Cardiac muscle cell (in vitro differentiated cells and primary cell): ENCODE data around the gene NHSL2. TPM values are rescaled to one million over a fixed set of nuclear protein-coding genes. Genes with fewer than 3 reads are reported as not detected.

Source experiments
- DNase-seq, 2 donors: peaks; one replicate each; pipeline versions ENCODE4 v3.0.0 to v3.0.0-alpha.2; 2010 to 2017; ENCODE audit warnings: low read depth in 1 of 2, low spot score in 1 of 2
- H3K27ac ChIP-seq: fragments of 200-600 bp; sonication (generic); 2 replicates; pipeline ENCODE4 v1.5.1; 2016
- H3K27me3 ChIP-seq: fragments of 200-600 bp; sonication (generic); 2 replicates; pipeline ENCODE4 v1.6.0; 2016; ENCODE audit warnings: control low read depth
- H3K36me3 ChIP-seq: fragments of 200-600 bp; sonication (generic); 2 replicates; pipeline ENCODE4 v1.5.1; 2016; ENCODE audit warnings: control low read depth
- H3K4me1 ChIP-seq: fragments of 200-600 bp; sonication (generic); 2 replicates; pipeline ENCODE4 v1.8.1; 2017; ENCODE audit warnings: low read depth, mild to moderate bottlenecking, mixed run types
- H3K4me3 ChIP-seq: fragments of 200-600 bp; sonication (generic); 2 replicates; pipeline ENCODE4 v1.5.1; 2016; ENCODE audit warnings: mild to moderate bottlenecking
- H3K9me3 ChIP-seq: fragments of 200-600 bp; sonication (generic); 2 replicates; pipeline ENCODE4 v1.5.1; 2017; ENCODE audit warnings: low read depth, mild to moderate bottlenecking, control low read depth
- CTCF ChIP-seq: IDR thresholded peaks from 2 replicates; pipeline ENCODE4 v1.5.1; 2012; ENCODE audit warnings: low read depth, mild to moderate bottlenecking, low read length
- polyA plus RNA-seq: library from polyadenylated mRNA; unstranded; fragments of >200 nt; fragmentation: Nextera tagmentation; extraction: Ambion mirVana; gene quantifications from 2 replicates; pipeline ENCODE4 v1.2.1, GENCODE V29; 2016
- total RNA-seq: library from RNA; depleted of rRNA; stranded (reverse); fragments of >200 nt; gene quantifications from 2 replicates; pipeline ENCODE4 v1.2.3, GENCODE V29; 2016

Gene NHSL2
- total and polyA plus RNA-seq, 2 experiments from 2014 or later = 6.6 to 7.9 TPM

DNA sequence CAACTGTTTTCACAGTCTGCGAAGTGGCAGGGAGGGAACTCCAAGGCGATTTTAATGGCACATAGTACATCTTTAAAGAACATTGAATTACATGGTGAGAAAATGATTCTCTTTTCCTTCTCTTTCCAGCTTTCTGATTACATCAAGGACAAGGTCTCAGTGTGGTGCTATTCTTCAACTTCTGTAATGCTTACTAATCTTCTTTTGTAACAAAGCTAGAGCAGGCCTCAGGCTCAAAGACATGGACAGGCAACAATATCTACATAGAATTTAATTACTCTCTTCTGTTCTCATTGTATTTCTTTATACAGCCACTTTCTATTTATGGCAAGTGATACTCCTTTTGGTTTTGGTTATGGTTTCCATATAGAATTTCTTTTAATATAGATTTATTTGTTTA is 172.6 kb downstream of the NHSL2 start:
- DNase-seq = no peak
- no peaks in the 10 kb centered on the region for H3K27me3 ChIP-seq
- peak overlapping the region; percentile 89 for H3K27ac ChIP-seq
- H3K4me3 ChIP-seq = no peak overlapping the region
- peaks cover 31% of the 10 kb centered on the region for H3K4me1 ChIP-seq
- no peaks in the 10 kb centered on the region for H3K9me3 ChIP-seq
- TF ChIP-seq CTCF = no peak
- no peaks in the 10 kb centered on the region for H3K36me3 ChIP-seq

DNA sequence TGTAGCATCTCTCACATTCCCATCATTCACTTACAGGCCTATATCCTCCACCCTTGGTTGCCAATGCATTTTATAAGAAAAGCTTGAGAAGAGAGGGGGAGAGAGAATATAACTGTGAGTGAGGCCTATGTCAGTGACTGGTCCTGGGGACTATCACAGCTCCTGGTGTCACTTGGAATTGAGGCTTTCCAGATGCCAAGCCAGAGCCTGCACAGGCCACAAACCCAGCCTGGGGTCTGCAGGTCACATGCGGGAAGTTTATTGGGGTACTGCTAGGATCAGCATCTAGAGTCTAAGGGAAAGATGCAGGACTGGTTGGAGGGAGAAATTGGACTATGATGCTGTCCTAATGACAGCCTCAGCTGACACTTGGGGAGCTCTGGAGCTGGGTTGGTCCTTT is 173.5 kb downstream of the NHSL2 start:
- Histone ChIP-seq H3K9me3 (no peaks in the 10 kb centered on the region), H3K4me1 (peaks cover 31% of the 10 kb centered on the region), H3K4me3 (no peak overlapping the region), H3K27me3 (no peaks in the 10 kb centered on the region), H3K27ac (peak overlapping the region; percentile 89), H3K36me3 (no peaks in the 10 kb centered on the region)
- TF ChIP-seq CTCF = no peak
- peak in 1 of 2 donors; percentile 9 for DNase-seq

DNA sequence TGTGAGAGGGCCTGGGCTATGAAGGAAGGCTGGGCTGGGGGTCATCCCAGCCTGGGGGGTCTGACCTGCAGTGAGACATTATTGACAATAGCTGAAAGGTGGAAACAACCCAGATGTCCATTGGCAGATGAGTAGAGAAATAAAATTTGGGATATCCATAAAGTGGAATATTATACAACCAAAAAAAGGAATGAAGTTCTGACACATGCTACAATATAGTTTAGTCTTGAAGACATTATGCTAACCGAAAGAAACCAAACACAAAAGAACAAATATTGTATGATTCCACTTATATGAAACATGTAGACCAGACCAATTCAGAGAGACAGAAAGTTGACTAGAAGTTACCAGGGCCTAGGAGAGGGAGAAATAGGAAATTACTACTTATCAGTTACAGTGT is 176.3 kb downstream of the NHSL2 start:
- Histone ChIP-seq H3K4me1 (peaks cover 14% of the 10 kb centered on the region), H3K9me3 (no peaks in the 10 kb centered on the region), H3K36me3 (no peaks in the 10 kb centered on the region), H3K27ac (no peak overlapping the region), H3K4me3 (no peak overlapping the region), H3K27me3 (no peaks in the 10 kb centered on the region)
- no peak for DNase-seq
- no peak for TF ChIP-seq CTCF

DNA sequence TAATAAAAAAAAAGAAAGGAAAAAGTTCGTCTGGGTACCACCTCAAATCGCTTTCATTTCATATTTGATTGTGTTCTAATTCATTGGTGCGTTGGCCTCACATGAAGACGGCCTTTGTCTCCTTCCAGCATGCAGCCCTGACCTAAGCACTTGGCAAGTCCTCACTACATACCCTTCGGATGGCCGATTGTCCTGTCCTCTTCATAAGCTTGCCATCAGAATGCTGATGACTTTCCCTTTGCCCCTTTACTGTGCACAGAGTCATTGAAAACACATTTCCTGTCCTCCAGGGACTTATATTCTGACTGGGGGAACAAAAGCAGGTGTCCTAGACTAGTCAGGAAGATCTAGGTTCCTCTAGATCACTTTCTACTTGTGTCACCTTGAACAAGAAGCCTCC is 178.1 kb downstream of the NHSL2 start:
- Histone ChIP-seq H3K4me3 (no peak overlapping the region), H3K27me3 (no peaks in the 10 kb centered on the region), H3K36me3 (no peaks in the 10 kb centered on the region), H3K9me3 (no peaks in the 10 kb centered on the region), H3K4me1 (no peaks in the 10 kb centered on the region), H3K27ac (no peak overlapping the region)
- DNase-seq = no peak
- TF ChIP-seq CTCF = no peak

DNA sequence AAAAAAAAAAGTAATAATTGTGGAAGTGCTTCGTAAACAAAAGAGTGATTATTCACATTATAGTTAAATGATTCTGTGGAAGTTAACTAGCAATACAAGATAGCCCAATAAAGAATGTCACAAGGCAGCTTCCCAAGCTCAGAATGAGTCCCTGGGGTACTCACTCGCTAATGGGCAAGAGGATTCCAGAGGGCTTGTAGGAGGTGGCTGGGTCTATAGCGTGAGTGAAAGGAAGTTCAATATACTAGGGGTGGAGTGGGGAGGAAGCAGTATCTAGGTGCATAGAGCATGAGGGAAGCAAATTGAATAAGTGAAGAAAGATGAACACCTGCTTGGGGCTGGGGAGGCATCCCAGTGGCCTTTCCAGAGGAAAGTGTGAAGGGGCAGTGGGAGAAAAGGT is 178.6 kb downstream of the NHSL2 start:
- no peak for DNase-seq
- peaks cover under 1% of the 10 kb centered on the region for H3K4me1 ChIP-seq
- H3K9me3 ChIP-seq = no peaks in the 10 kb centered on the region
- no peaks in the 10 kb centered on the region for H3K27me3 ChIP-seq
- H3K4me3 ChIP-seq = no peak overlapping the region
- TF ChIP-seq CTCF = no peak
- H3K36me3 ChIP-seq = no peaks in the 10 kb centered on the region
- H3K27ac ChIP-seq = no peak overlapping the region

GRCh38 chrX:72094894-72095293 is 184.2 kb downstream of the NHSL2 start:
- no peak for TF ChIP-seq CTCF
- Histone ChIP-seq H3K4me3 (no peak overlapping the region), H3K27me3 (no peaks in the 10 kb centered on the region), H3K27ac (peak overlapping the region; percentile 55), H3K36me3 (no peaks in the 10 kb centered on the region), H3K9me3 (no peaks in the 10 kb centered on the region), H3K4me1 (peaks cover 2% of the 10 kb centered on the region)
- peak; percentile 54 to 82 for DNase-seq
